Heart left ventricle (tissue), 13 donors: ENCODE results near the gene PAQR5.

Experiments
- POLR2A ChIP-seq, 2 donors: fragments of 450-650 bp; IDR thresholded peaks; one replicate each; pipeline ENCODE4 v1.6.1; 2017; ENCODE audit warnings: antibody characterized with exemption in 2 of 2, mild to moderate bottlenecking in 2 of 2, moderate library complexity in 2 of 2
- TF ChIP-seq, protein P1 (sequence below), 12 donors: fragments of 200-600 bp; sonication (generic) in 4 of 12; IDR thresholded peaks; one replicate each; pipeline versions ENCODE4 v1.5.0 to v1.8.0; 2018 to 2022; ENCODE audit warnings: antibody characterized with exemption in 12 of 12, mild to moderate bottlenecking in 5 of 12
- donor health status: ischemic (EF 13 %, LVEDD 7.1; RV severe dilation, severe dysfunction).
- donor health status: DM: no; HTN: yes; CAD: no.
- donor health status: DM: no; HTN: no; CAD: no.
- donor health status: ischemic (EF 25% LVEDD 6.9; RV normal size, moderate dysfunction).
- donor health status: ischemic (EF 25% LVEDD 5.7; RV mildly dilated, moderate dysfunction).
- donor health status: ischemic (EF 35%, LVEDD 5.7; RV mildly dilated, moderate dysfunction).
- donor health status: nonischemic (EF 11% LVEDD 7.7; RV severe dilation, severe dysfunction).
- donor health status: DM: yes; HTN: yes; CAD: no.
- donor health status: PGD.
- donor health status: ischemic (EF 29% LVEDD 5.4; RV normal size, mild dysfunction).
- donor health status: nonischemic (EF 23%, LVEDD 6.1; RV moderate dilation, normal function).

DNA sequence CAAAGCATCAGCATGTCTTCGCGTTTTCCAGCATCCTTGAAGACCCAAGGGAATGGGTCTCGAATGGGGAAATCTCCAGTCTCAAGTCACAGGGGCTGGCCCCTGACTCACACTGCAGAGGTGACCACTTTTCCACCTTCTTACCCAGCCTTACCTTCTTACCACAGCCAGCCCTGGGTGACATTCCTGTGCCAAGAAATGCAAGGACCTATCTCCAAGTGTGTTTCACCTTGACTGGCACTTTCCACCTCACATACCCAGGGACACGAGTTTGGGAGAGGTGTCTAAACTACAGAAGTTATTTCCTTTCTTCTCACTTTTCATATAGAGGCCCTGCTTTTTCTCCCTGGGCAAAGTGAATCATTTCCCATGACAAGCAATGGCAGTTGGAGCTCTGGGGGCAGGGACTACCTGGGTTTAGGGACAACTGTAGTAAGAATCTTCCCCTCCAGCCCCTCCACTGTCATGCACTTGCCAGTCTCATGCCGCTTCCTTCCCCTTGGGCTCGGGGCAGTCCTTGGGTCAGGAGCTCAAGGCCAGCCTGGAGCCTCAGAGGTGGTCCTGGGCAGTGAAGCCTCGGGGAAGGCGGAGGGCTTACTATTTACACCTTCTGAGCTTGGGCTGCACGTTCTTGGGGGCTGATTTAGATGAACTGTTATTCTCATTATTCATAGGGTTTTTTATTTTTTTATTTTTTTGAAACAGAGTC, 16.8 kb downstream of the PAQR5 start:
- TF ChIP-seq, protein P1, sequence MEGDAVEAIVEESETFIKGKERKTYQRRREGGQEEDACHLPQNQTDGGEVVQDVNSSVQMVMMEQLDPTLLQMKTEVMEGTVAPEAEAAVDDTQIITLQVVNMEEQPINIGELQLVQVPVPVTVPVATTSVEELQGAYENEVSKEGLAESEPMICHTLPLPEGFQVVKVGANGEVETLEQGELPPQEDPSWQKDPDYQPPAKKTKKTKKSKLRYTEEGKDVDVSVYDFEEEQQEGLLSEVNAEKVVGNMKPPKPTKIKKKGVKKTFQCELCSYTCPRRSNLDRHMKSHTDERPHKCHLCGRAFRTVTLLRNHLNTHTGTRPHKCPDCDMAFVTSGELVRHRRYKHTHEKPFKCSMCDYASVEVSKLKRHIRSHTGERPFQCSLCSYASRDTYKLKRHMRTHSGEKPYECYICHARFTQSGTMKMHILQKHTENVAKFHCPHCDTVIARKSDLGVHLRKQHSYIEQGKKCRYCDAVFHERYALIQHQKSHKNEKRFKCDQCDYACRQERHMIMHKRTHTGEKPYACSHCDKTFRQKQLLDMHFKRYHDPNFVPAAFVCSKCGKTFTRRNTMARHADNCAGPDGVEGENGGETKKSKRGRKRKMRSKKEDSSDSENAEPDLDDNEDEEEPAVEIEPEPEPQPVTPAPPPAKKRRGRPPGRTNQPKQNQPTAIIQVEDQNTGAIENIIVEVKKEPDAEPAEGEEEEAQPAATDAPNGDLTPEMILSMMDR (IDR thresholded peaks at IDR 0.05), result no peak
- TF ChIP-seq POLR2A (IDR thresholded peaks at IDR 0.05), result no peak
